ENCODE measurements around the gene P2RX6. TPM values are rescaled to one million over a fixed set of nuclear protein-coding genes. Genes with fewer than 3 reads are reported as not detected.
"Not testable (repeated sequence)": the region's sequence is repeated elsewhere in the genome, so short reads cannot be mapped to it uniquely, and the experiment has no call there.

The P2RX6 gene
- total RNA-seq, 1 experiment from 2014 or later, result 6.9 TPM

GRCh38 chr22:21030621-21031544, 15.9 kb downstream of the P2RX6 start:
- no peak for DNase-seq (ENCODE audit: extremely low read depth, low read depth)

DNA sequence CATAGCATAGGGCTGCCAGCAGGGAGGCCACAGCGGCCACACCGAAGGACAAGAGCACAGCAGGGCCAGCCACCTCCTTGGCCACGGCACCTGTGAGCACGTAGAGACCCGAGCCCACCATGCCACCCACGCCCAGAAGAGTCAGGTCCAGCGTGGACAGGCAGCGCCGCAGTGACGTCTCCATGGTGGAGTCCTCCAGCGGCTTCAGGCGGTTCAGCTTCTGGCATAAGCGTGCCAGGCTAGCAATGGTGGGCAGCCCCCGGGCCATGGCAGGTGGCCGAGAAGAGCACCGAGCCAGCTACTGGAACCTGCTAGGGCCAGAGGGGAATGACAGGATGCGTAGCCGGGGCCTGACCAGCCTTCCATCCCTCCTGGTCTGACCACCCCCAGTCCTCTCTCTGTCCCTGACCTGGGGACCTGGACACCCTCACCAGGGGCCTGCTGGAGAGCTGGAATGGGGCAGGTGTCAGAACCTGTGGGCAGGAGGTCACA, 16.6 kb downstream of the P2RX6 start:
- no peak for DNase-seq (ENCODE audit: extremely low read depth, low read depth)

GRCh38 chr22:21032037-21032867, 17.3 kb downstream of the P2RX6 start, which contains the start of gene SLC7A4:
TSS of gene SLC7A4 (minus strand) at chr22:21032561. CDS start at chr22:21031812, 749 bp downstream.
- DNase-seq (ENCODE audit: extremely low read depth, low read depth), result no peak

- no peak for DNase-seq (ENCODE audit: extremely low read depth, low read depth)
These were observed 18.1 kb downstream of the P2RX6 start for GRCh38 chr22:21032868-21033688.

- DNase-seq (ENCODE audit: extremely low read depth, low read depth), result no peak
These were observed 18.9 kb downstream of the P2RX6 start for GRCh38 chr22:21033895-21034294.

DNA sequence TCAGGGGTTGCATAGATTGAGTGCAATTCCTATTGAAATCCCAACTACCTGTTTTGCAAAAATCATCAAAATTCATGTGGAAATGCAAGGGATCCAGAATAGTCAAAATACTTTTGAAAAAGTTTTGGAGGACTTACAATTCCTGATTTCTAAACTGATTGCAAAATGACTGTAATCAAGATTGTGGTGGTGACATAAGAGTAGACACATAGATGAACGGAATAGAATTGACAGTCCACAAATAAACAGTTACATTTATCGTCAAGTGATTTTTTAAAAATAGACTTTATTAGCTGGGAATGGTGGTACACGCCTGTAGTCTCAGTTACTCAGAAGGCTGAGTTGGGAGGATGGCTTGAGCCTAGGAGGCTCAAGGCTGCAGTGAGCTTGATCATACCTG, 20.0 kb downstream of the P2RX6 start:
- DNase-seq (ENCODE audit: extremely low read depth, low read depth), result no peak

- no peak for DNase-seq (ENCODE audit: extremely low read depth, low read depth)
These were observed 23.4 kb downstream of the P2RX6 start for GRCh38 chr22:21038405-21038804.

- DNase-seq (ENCODE audit: extremely low read depth, low read depth), result not testable (repeated sequence)
These were observed 24.2 kb downstream of the P2RX6 start for GRCh38 chr22:21039158-21039557.

GRCh38 chr22:21041937-21042336, 27.0 kb downstream of the P2RX6 start:
- no peak for DNase-seq (ENCODE audit: extremely low read depth, low read depth)

GRCh38 chr22:21042978-21043859, 28.3 kb downstream of the P2RX6 start:
- no peak for DNase-seq (ENCODE audit: extremely low read depth, low read depth)

GRCh38 chr22:21043860-21044535, 29.0 kb downstream of the P2RX6 start:
- DNase-seq (ENCODE audit: extremely low read depth, low read depth), result no peak

DNA sequence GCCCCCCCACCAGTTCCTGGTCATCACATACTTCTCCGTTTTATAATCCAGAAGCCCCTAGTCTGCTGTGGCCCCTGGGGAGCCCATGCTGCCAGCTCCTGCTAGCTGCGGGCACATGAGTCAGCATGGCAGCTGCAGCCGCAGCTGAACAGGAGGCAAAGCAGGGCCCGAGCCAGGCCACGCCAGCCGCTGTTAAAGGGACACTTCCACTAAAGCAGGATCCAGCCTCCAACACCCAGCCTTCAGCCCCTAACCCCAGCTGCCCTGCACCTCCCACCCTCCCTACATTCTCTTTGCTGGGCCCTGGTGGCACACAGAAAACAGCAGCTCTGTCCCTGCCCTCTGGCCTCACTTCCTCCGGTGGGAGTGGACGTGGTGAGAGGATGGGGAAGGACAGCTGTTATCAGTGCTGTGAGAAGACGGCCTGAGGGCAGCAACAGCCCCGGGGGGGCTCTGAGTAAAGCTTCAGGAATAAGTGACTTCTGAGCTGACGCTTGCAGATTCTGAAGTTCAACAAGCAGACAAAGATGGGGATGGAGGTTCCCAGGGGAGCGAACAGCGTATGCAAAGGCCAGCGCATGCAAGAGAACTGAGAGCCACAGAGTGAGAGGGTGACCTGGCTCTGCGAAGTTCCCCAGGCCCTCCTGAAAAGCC, 30.1 kb downstream of the P2RX6 start:
- peak; percentile 12 for DNase-seq (ENCODE audit: extremely low read depth, low read depth)

DNA sequence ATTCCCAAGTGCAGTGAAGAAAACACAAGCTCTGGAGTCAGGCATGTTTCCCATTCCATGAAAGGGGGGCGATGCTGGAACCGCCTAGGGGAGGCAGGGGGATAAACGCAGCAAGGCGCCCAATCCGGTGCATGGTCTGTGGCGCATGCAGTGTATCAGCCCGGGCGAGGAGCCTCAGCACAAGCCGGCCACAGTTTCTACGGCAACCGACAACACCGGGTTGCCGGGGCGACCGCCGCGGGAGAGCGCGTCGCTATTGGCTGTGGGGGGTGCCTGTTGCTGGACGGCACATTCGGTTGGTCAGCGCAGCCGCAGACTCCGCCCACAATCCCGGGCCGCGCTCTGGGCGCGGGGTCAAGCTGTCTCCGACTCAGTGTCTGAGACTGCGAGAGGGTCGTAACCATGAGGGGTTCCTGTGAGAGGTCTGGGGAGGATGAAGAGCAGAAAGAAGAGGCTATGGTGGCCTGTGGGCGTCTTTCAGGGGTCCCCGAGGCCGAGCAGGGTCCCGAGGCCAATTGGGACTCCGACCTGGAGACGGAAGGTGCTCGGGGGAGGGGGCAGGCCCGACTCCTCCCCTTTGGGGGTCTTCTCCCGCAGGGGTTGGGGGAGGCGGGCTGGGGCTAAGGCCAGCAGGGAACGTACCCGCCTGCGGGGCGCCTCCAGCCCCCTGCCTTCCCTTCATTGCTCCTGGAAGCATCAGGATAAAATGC, 30.8 kb downstream of the P2RX6 start, which contains the start of gene LRRC74B:
TSS of gene LRRC74B (plus strand) at position 362 of the 710 bp plus-strand sequence. CDS start at position 403, 41 bp downstream.
- peak; percentile 75 for DNase-seq (ENCODE audit: extremely low read depth, low read depth)

GRCh38 chr22:21047035-21047661, 32.2 kb downstream of the P2RX6 start:
- no peak for DNase-seq (ENCODE audit: extremely low read depth, low read depth)

- DNase-seq (ENCODE audit: extremely low read depth, low read depth), result no peak
These were observed 32.8 kb downstream of the P2RX6 start for GRCh38 chr22:21047730-21048129.

GRCh38 chr22:21048448-21048847, 33.5 kb downstream of the P2RX6 start:
- not testable (repeated sequence) for DNase-seq (ENCODE audit: extremely low read depth, low read depth)

GRCh38 chr22:21048965-21049364, 34.0 kb downstream of the P2RX6 start:
- DNase-seq (ENCODE audit: extremely low read depth, low read depth), result not testable (repeated sequence)

Data from NCI-H460 (cell line).